ENCODE results near the gene HSPA14.
A peak's percentile ranks its signal among the peaks of the same experiment; 100 is the strongest.
"Not testable (repeated sequence)": the region's sequence is repeated elsewhere in the genome, so short reads cannot be mapped to it uniquely, and the experiment has no call there.

HSPA14 gene, protein sequence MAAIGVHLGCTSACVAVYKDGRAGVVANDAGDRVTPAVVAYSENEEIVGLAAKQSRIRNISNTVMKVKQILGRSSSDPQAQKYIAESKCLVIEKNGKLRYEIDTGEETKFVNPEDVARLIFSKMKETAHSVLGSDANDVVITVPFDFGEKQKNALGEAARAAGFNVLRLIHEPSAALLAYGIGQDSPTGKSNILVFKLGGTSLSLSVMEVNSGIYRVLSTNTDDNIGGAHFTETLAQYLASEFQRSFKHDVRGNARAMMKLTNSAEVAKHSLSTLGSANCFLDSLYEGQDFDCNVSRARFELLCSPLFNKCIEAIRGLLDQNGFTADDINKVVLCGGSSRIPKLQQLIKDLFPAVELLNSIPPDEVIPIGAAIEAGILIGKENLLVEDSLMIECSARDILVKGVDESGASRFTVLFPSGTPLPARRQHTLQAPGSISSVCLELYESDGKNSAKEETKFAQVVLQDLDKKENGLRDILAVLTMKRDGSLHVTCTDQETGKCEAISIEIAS

DNA sequence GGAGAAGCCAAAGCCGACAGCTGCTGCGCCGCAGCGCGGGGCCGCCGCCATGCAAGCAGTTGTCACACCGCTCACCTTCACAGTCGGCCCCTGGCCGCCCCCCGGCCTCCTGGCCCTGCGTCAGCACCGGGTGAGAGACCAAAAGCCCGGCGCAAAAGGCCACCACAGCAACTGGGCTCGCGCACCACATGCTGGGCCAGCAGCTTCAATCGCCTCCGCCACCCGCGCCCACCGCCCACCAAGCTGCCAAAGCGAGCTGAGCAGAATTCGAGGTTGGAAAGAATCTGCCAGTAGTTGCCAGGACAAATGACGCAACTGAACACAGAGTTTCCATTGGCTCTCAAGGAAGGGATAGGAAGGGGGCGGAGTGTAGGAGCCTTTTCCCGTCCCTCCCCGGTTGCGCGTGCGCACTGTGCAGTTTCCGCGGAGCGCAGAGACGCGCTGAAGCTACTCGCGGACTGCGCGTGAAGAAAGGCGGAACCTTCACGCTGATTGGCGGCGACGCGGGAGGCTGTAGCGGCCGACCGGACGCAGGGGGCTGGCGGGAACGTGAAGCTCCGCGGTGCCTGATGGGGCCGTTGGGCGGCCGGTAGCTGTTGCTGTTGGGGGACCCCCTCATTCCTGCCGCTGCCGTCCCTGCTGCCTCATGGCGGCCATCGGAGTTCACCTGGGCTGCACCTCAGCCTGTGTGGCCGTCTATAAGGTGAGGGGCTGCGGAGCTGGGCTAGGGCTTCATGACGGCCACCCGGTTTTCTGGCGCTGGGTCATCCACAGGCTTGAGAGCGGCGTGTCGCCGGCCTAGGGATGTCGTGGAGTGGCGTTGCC, at the start of gene HSPA14, which contains the start of the genes CDNF and MSANTD7:
HSPA14 (plus strand) TSS at position 550 of the 825 bp plus-strand sequence; CDS start at position 647, 97 bp downstream.
CDNF (minus strand) TSS at position 281 of the 825 bp plus-strand sequence; CDS start at position 190, 91 bp downstream.
MSANTD7 (plus strand) TSS at position 550 of the 825 bp plus-strand sequence. CDS start 3,979 bp downstream, outside the sequence.
- H3K27ac Mint-ChIP-seq = peak within 1 kb of the TSS; percentile 95
- H3K9me3 Mint-ChIP-seq = no peaks in the 10 kb centered on the region
- peak; percentile 100 for DNase-seq (ENCODE audit: low spot score)
- peaks cover 23% of the 10 kb centered on the region for H3K4me1 Mint-ChIP-seq (ENCODE audit: low read depth)
- H3K27me3 Mint-ChIP-seq (ENCODE audit: low read depth) = no peaks in the 10 kb centered on the region
- peaks cover 29% of the 10 kb centered on the region for H3K36me3 Mint-ChIP-seq (ENCODE audit: low read depth)
- H3K4me3 Mint-ChIP-seq = peak within 1 kb of the TSS; percentile 92

DNA sequence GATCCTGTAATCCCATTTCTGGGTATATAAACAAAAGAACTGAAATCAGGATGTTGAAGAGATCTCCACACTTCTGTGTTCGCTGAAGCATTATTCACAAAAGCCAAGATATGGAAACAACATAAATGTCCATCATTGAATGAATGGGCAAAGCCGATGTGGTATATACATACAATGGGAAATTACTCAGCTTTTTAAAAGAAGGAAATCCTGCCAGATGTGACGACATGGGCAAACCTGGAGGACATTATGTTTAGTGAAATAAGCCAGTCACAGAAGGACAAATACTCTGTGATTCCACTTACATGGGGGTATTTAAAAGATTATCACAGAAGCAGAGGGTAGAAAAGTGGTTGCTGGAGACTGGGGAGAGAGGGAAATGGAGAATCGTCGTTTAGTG, 39.5 kb upstream of the HSPA14 start:
- peaks cover 35% of the 10 kb centered on the region for H3K27me3 Mint-ChIP-seq (ENCODE audit: low read depth)
- no peaks in the 10 kb centered on the region for H3K4me1 Mint-ChIP-seq (ENCODE audit: low read depth)
- H3K9me3 Mint-ChIP-seq = no peaks in the 10 kb centered on the region
- no peak overlapping the region for H3K27ac Mint-ChIP-seq
- no peak overlapping the region for H3K4me3 Mint-ChIP-seq
- no peaks in the 10 kb centered on the region for H3K36me3 Mint-ChIP-seq (ENCODE audit: low read depth)
- DNase-seq (ENCODE audit: low spot score) = no peak

DNA sequence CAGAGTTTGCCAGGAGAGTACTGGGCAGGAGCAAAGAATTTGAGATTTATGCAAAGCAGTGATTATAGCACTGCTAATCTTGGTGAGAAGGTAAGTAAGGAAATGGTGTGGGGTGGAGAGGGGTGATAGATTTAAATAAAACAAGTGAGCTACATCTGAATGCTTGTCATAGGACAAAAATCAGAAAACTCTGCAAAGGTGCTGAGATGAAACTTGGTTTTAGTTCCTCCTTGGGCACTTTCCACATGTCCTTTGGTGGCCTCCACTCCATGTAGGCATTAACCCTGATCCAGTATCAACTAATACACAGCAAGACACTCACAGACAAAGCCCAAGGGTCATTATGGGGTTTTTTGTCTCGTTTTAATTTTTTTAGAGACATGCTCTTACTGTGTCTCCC, 37.7 kb upstream of the HSPA14 start:
- Mint-ChIP-seq H3K4me1 (ENCODE audit: low read depth) (no peaks in the 10 kb centered on the region), H3K4me3 (no peak overlapping the region), H3K9me3 (no peaks in the 10 kb centered on the region), H3K27ac (no peak overlapping the region), H3K36me3 (ENCODE audit: low read depth) (no peaks in the 10 kb centered on the region), H3K27me3 (ENCODE audit: low read depth) (peaks cover 35% of the 10 kb centered on the region)
- no peak for DNase-seq (ENCODE audit: low spot score)

DNA sequence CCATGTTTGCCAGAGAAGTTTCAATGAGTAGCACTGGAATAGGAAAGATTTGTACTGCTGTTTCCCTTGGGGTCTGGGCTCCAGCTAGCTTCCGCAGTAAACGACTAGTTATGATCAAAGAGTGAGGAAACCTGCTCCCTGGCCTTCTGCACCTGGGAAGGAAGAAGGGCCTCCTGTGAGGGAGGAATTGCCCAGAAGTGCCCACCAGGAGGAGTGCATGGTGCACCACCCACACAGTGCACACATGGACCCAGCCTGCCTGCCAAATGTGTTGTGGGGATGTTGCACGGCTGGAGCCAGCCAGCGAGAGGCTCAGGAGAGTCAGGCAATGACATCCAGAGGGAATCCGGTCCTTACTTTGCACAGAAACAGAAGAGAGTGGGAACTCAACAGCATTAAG, 36.4 kb upstream of the HSPA14 start:
- Mint-ChIP-seq H3K36me3 (ENCODE audit: low read depth) (no peaks in the 10 kb centered on the region), H3K9me3 (no peaks in the 10 kb centered on the region), H3K4me3 (no peak overlapping the region), H3K27me3 (ENCODE audit: low read depth) (peaks cover 39% of the 10 kb centered on the region), H3K4me1 (ENCODE audit: low read depth) (no peaks in the 10 kb centered on the region), H3K27ac (no peak overlapping the region)
- no peak for DNase-seq (ENCODE audit: low spot score)

DNA sequence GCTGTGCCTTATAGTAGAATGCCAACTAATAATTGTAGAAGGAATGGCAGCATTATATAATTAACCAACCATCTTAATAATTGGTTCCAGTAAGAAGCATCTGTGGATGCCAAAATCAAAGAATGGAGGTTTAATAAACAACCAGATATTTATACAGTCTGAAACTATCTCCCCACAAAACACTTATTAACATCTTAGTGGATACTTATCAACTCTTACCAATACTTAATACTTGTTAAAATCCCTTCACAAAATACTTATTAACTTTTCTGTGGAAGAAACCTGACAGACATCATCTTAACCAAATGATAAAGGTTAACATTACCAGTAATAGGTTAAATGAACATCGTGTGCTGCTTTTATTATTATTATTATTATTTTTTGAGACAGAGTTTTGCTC, 34.3 kb upstream of the HSPA14 start:
- Mint-ChIP-seq H3K4me3 (no peak overlapping the region), H3K36me3 (ENCODE audit: low read depth) (no peaks in the 10 kb centered on the region), H3K27me3 (ENCODE audit: low read depth) (peaks cover 32% of the 10 kb centered on the region), H3K9me3 (no peaks in the 10 kb centered on the region), H3K27ac (no peak overlapping the region), H3K4me1 (ENCODE audit: low read depth) (no peaks in the 10 kb centered on the region)
- no peak for DNase-seq (ENCODE audit: low spot score)

DNA sequence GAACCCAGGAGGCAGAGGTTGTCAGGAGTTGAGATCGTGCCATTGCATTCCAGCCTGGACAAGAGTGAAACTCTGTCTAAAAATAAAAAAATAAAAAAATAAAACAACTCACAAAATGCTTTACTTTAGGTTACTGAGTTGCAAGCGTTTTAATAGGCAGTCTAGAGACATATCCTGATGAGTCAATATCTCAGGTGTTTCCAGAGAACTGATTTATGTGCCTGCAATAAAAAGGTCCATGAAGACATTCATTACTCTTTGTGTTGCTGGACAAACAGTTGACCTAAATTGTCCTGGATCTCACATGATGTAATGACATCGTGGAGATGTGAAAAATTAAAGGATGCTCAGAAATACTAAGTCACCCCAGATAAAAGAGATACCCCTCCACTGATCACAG, 31.8 kb upstream of the HSPA14 start:
- peaks cover 3% of the 10 kb centered on the region for H3K4me1 Mint-ChIP-seq (ENCODE audit: low read depth)
- H3K27me3 Mint-ChIP-seq (ENCODE audit: low read depth) = peaks cover 21% of the 10 kb centered on the region
- H3K9me3 Mint-ChIP-seq = no peaks in the 10 kb centered on the region
- H3K4me3 Mint-ChIP-seq = no peak overlapping the region
- H3K36me3 Mint-ChIP-seq (ENCODE audit: low read depth) = no peaks in the 10 kb centered on the region
- no peak for DNase-seq (ENCODE audit: low spot score)
- H3K27ac Mint-ChIP-seq = no peak overlapping the region

DNA sequence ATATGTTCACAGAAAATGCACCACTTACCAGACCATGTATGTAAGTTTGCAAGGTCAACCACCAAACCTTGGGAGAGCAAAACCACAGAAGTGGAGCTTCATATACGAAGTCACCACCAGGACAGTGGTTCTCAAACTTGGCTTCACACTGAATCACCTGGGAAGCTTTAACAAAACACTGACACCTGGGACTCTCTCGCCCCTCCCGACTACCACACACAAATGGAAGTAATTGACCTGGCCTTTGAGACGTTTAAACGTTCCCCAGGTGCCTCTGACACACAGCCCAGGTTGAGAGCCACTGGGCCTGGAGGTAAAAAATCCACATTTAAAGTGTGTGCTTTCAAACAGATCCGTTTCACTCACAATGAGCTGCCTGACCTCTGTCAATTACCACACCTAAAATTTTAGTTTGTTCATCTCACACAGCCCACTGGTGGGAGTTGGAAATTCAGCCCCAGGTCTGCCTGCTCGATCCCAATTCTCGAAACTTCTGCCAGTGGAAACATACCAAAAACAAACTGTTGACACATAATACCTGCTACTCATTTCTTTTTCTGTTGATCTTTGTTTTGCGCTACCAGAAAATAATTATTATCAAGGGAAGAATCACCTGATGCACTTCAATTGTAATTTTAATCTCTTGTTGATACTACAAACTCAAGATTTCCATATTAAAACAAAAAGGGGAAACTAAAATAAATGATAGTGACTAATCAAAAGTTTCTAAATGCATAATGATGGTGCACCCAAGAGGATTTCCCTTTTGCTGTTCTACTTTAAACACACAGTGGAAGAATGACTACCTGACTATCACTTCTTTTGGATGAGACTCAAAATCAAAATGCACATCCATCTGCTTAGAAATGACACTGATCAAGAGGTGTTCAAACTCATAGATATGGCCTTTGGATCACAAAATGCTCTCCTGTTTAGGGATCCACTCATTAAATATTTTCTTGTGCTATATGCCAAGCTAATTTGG, 26.8 kb upstream of the HSPA14 start:
- Mint-ChIP-seq H3K27me3 (ENCODE audit: low read depth) (peaks cover 9% of the 10 kb centered on the region), H3K27ac (no peak overlapping the region), H3K36me3 (ENCODE audit: low read depth) (no peaks in the 10 kb centered on the region), H3K4me1 (ENCODE audit: low read depth) (peaks cover 14% of the 10 kb centered on the region), H3K4me3 (no peak overlapping the region), H3K9me3 (no peaks in the 10 kb centered on the region)
- no peak for DNase-seq (ENCODE audit: low spot score)

DNA sequence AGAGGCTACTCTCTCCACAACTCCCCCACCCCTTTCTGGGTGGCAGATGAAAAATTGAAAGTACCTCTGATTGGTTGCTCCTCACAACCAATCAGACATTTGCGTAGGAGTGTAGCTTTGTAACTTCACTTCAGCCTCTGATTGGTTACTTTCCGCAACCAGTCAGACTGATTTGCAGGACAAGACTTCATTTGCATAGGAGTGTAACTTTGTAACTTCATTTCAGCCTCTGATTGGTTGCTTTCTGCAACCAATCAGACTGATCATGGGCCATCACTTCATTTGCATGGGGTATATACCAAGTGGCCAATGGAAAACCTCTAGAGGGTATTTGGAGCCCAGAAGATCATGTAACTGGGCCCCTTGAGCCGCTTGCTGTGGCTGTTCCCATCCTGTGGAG, 25.8 kb upstream of the HSPA14 start:
- Mint-ChIP-seq H3K4me1 (ENCODE audit: low read depth) (peaks cover 14% of the 10 kb centered on the region), H3K36me3 (ENCODE audit: low read depth) (no peaks in the 10 kb centered on the region), H3K27me3 (ENCODE audit: low read depth) (no peaks in the 10 kb centered on the region), H3K27ac (no peak overlapping the region), H3K9me3 (no peaks in the 10 kb centered on the region), H3K4me3 (no peak overlapping the region)
- DNase-seq (ENCODE audit: low spot score) = no peak

DNA sequence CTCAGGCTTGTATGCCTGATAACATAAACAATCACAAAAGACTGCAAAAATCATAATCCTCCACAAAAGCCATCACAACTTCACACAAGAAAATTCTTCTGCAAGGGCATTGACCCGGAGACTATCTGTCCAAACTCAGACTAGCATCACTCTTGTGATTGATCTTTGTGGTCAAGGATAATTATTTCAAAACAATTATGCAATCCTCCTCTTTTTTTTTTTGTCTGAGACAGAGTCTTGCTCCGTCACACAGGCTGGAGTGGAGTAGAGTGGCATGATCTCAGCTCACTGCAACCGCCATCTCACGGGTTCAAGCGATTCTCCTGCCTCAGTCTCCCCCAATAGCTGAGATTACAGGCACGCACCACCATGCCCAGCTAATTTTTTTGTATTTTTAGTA, 22.4 kb upstream of the HSPA14 start:
- Mint-ChIP-seq H3K4me1 (ENCODE audit: low read depth) (peaks cover 17% of the 10 kb centered on the region), H3K27ac (no peak overlapping the region), H3K27me3 (ENCODE audit: low read depth) (no peaks in the 10 kb centered on the region), H3K4me3 (no peak overlapping the region), H3K9me3 (no peaks in the 10 kb centered on the region), H3K36me3 (ENCODE audit: low read depth) (no peaks in the 10 kb centered on the region)
- DNase-seq (ENCODE audit: low spot score) = no peak

DNA sequence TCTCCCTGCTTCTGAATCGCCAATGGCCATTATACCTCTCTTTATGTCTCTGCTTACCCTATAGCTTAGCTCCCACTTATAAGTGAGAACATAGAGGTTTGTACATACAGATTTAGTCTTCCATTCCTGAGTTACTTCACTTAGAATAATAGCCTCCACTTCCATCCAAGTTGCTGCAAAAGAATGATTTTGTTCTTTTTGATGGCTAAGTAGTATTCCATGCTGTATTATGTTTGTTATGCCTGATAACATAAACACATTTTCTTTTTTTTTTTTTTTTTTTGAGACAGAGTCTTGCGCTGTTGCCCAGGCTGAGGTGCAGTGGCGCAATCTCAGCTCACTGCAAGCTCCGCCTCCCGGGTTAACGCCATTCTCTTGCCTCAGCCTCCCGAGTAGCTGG, 21.4 kb upstream of the HSPA14 start:
- not testable (repeated sequence) for H3K9me3 Mint-ChIP-seq; H3K4me3 Mint-ChIP-seq; DNase-seq (ENCODE audit: low spot score); H3K27me3 Mint-ChIP-seq (ENCODE audit: low read depth); H3K36me3 Mint-ChIP-seq (ENCODE audit: low read depth); H3K27ac Mint-ChIP-seq
- peaks cover 15% of the 10 kb centered on the region for H3K4me1 Mint-ChIP-seq (ENCODE audit: low read depth)

DNA sequence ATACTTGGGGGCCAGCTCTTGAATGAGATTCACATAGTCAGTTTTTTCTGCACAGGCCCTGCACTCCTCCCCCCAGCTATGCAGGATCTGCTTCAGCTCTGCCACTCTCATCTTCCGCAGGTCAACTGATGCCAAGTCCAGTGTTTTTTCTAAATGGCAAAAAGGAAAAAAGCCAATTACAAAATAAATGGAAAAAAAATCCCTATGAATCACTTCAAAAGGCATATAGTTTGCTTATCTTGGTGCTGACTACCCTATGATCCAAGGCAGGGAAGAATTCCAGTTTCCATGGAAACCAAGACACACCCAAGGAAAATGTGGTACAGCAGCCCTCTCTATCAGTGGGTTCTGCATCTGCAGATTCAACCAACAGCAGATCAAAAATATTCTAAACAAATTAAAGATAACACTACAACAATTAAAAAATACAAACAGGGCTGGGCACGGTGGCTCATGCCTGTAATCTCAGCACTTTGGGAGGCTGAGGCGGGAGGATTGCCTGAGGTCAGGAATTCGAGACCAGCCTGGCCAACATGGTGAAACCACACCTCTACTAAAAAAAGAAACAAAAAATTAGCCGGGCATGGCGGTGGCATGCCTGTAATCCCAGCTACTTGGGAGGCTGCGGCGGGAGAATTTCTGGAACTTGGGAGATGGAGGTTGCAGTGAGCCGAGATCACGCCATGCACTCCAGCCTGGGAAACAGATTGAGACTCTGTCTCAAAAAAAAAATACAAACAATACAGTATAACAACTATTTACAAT, 17.9 kb upstream of the HSPA14 start:
- H3K4me3 Mint-ChIP-seq = no peak overlapping the region
- peaks cover 7% of the 10 kb centered on the region for H3K4me1 Mint-ChIP-seq (ENCODE audit: low read depth)
- H3K27ac Mint-ChIP-seq = no peak overlapping the region
- H3K27me3 Mint-ChIP-seq (ENCODE audit: low read depth) = peaks cover 1% of the 10 kb centered on the region
- H3K9me3 Mint-ChIP-seq = no peaks in the 10 kb centered on the region
- no peak for DNase-seq (ENCODE audit: low spot score)
- no peaks in the 10 kb centered on the region for H3K36me3 Mint-ChIP-seq (ENCODE audit: low read depth)

DNA sequence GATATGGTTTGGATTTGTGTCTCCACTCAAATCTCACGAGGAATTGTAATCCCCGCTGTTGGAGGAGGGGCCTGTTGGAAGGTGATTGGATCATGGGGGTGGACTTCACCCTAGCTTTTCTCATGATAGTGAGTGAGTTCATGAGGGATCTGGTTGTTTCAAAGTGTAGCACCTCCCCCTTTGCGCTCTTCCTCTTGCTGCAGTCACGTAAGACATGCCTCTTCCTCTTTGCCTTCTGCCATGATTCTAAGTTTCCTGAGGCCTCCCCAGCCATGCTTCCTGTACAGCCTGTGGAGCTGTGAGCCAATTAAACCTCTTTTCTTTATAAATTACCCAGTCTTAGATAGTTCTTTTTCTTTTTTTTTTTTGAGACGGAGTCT, 17.3 kb upstream of the HSPA14 start:
- no peaks in the 10 kb centered on the region for H3K9me3 Mint-ChIP-seq
- DNase-seq (ENCODE audit: low spot score) = no peak
- H3K4me3 Mint-ChIP-seq = no peak overlapping the region
- H3K27ac Mint-ChIP-seq = no peak overlapping the region
- no peaks in the 10 kb centered on the region for H3K36me3 Mint-ChIP-seq (ENCODE audit: low read depth)
- peaks cover 6% of the 10 kb centered on the region for H3K4me1 Mint-ChIP-seq (ENCODE audit: low read depth)
- peaks cover 5% of the 10 kb centered on the region for H3K27me3 Mint-ChIP-seq (ENCODE audit: low read depth)
